ENCODE results near the gene ARNT2.

DNA sequence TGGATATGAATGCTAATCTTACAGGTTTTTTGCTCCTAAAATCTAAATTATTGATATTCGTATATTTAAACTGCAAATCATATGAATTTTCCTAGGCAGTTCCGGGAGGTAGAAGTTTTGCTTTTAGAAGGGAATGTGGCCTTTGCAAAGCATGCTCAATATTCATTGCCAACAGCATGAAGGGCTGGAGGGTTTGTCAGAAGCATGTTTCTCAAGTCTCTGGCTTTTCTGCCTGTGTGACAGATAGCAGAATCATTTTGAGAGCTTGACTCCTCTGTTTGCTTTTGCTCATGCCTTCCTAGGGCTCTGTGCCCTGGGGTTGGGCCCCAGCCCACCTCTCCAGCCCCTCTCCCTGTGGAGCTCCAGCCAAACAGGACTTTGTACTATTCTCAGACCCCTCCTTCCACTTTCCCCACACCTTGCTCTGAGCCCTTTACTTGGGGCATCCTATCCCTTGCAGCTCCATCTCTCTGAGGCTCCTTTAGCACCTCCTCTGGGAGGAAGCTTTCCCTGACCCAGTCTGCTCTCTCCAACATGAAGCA lies 91.3 kb downstream of the ARNT2 start:
- TF ChIP-seq CTCF (IDR thresholded peaks at IDR 0.05) (no peak), POLR2A (IDR thresholded peaks at IDR 0.05) (no peak)
